ENCODE data around the gene UFD1.
A peak's percentile ranks its signal among the peaks of the same experiment; 100 is the strongest.
"Not testable (repeated sequence)": the region's sequence is repeated elsewhere in the genome, so short reads cannot be mapped to it uniquely, and the experiment has no call there.

Gene UFD1

GRCh38 chr22:19447330-19448075 is 31.5 kb downstream of the UFD1 start, which contains the start of gene C22orf39:
TSS of gene C22orf39 (minus strand) at chr22:19447711. CDS start at chr22:19447688, 23 bp downstream.
- peak; percentile 83 to 87 for DNase-seq

- DNase-seq = no peak
These were observed 32.2 kb downstream of the UFD1 start for GRCh38 chr22:19446603-19447329.

- not testable (repeated sequence) for DNase-seq
These were observed 33.6 kb downstream of the UFD1 start for GRCh38 chr22:19445279-19445982.

- no peak for DNase-seq
These were observed 35.3 kb downstream of the UFD1 start for GRCh38 chr22:19443544-19444211.

GRCh38 chr22:19442166-19442565 is 36.8 kb downstream of the UFD1 start:
- no peak for DNase-seq

- no peak for DNase-seq
These were observed 38.4 kb downstream of the UFD1 start for GRCh38 chr22:19440411-19441195.

- no peak for DNase-seq
These were observed 40.7 kb downstream of the UFD1 start for GRCh38 chr22:19438298-19438697.

GRCh38 chr22:19436444-19437161 is 42.4 kb downstream of the UFD1 start:
- DNase-seq = not testable (repeated sequence)

GRCh38 chr22:19434829-19435580 is 44.0 kb downstream of the UFD1 start:
- DNase-seq = no peak

- no peak for DNase-seq
These were observed 44.6 kb downstream of the UFD1 start for GRCh38 chr22:19434401-19434800.

- DNase-seq = peak; percentile 92 to 94
These were observed 46.7 kb downstream of the UFD1 start, which contains the start of gene MRPL40 for GRCh38 chr22:19432133-19432851. TSS of gene MRPL40 (plus strand) at chr22:19432545. CDS start at chr22:19432555, 10 bp downstream.

- DNase-seq = peak; percentile 88 to 89
These were observed 47.3 kb downstream of the UFD1 start, which contains the start of gene HIRA for GRCh38 chr22:19431649-19432132. TSS of gene HIRA (minus strand) at chr22:19431733. CDS start at chr22:19431476, 257 bp downstream.

- DNase-seq = peak; percentile 31 to 36
These were observed 48.0 kb downstream of the UFD1 start for GRCh38 chr22:19430890-19431541.

GRCh38 chr22:19429950-19430889 is 48.8 kb downstream of the UFD1 start:
- DNase-seq = peak; percentile 46 to 52

- no peak for DNase-seq
These were observed 54.9 kb downstream of the UFD1 start for GRCh38 chr22:19424186-19424500.

GRCh38 chr22:19422440-19423301 is 56.3 kb downstream of the UFD1 start:
- no peak for DNase-seq

- DNase-seq = no peak
These were observed 58.7 kb downstream of the UFD1 start for GRCh38 chr22:19420321-19420720.

All from stimulated activated CD4-positive, alpha-beta T cell treated with anti-CD3 and anti-CD28 coated beads, Interleukin-2, amount 100 ng/mL, for 24 hours (primary cell).